Esophagus mucosa (tissue), 1 donor: ENCODE measurements around the gene DCTN4. TPM values are rescaled to one million over a fixed set of nuclear protein-coding genes. Genes with fewer than 3 reads are reported as not detected.
A peak's percentile ranks its signal among the peaks of the same experiment; 100 is the strongest.

Experiments
- ATAC-seq: fragments of 200-7000 bp; cut with Tn5 transposase; one replicate; pipeline ENCODE4 v1.9.1; 2020
- total RNA-seq: library from RNA; stranded (reverse); gene quantifications from one replicate; pipeline ENCODE4 v1.2.4, GENCODE V29; 2023
- donor health status: DM: yes; HTN: yes; CAD: no.

DCTN4 gene
- total RNA-seq, 1 donor from 2014 or later = 49.4 TPM

DNA sequence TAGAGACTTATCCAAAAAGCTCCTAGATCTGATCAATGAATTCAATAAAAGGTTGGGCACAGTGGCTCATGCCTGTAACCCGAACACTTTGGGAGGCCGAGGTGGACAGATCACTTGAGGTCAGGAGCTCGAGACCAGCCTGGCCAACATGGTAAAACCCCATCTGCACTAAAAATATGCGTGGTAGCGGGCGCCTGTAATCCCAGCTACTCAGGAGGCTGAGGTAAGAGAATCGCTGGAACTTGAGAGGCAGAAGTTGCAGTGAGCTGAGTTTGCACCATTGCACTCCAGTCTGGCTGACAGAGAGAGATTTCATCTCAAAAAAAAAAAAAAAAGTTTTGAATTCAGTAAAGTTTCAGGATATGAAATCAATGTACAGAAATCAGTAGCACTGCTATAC is 20.0 kb downstream of the DCTN4 start:
- ATAC-seq = no peak

DNA sequence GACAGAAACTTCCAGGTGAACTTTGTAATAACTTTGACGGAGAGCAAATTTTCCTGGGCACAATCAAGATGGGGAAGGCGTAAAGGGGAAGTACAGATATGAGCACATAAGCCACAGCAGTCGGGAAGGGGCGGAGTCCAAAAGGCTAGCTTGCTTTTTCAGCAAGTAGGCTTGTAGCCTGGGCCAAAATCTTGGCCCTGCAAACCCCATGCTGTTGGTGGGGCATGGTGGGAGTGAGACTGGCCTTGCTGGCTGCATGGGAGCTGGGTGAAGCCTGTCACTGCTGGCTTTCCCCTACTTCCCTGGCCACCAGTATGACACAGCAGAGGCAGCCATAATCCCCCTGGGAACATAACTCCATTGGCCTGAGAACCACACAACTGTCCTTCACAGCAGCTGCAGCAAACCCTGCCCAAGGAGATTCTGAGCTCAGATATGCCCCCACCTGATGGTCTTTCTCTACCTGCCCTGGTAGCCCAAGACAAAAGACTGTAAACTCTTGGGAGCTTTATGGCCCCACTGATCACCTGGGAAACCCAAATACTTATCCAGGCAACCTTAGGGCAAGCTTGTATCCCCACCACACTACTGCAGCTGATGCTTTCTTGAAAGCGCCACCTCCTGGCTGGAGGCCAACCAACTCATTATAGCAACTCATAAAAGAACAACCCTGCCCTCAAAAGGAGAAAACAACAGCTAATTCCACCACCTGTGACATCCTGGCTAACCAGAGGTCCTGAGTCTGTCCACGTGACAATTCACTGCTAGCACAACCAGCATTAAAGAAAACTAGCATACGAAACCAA is 24.0 kb downstream of the DCTN4 start:
- peak; percentile 20 for ATAC-seq

DNA sequence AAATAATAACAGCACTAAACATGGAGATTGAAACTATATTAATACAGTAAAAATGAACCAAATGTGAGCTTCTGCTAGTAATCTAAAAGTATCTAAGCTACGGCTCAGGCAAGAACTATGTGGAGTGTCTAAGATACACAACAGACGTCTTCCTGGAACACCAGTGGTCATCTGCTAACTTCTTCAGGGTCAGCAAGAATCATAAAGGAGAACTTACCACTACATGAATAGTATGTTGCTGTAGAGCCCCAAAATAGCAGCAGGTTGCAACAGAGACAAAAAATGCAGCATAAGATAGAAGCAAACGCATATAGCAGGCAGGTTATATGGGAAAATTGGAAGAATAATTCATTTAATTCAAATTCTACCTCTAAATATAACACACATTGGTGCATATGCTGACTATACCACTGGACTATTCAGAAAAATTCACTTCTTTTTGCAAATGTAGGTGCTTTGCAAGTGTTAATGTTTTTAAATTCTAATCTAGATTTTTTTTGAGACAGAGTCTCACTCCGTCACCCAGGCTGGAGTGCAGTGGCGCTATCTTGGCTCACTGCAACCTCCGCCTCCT is 27.1 kb downstream of the DCTN4 start:
- no peak for ATAC-seq

DNA sequence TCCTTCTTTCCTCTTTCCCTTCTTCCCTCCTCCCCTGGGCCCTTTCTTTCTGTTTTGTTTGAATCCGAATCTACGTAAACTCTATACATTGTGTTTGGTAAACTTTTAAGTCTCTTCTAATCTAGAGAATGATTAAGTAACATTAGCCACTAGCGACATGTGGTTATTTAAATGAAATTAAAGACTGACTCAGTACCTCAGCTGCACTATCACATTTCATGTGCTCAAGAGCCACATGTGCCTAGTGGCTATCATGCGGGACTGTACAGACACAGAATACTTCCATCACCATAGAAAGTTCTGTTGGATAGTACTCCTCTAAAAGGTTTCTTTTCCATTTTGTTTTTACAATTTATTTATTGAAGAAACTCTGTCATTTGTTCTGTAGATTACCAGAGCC is 29.0 kb downstream of the DCTN4 start:
- no peak for ATAC-seq

DNA sequence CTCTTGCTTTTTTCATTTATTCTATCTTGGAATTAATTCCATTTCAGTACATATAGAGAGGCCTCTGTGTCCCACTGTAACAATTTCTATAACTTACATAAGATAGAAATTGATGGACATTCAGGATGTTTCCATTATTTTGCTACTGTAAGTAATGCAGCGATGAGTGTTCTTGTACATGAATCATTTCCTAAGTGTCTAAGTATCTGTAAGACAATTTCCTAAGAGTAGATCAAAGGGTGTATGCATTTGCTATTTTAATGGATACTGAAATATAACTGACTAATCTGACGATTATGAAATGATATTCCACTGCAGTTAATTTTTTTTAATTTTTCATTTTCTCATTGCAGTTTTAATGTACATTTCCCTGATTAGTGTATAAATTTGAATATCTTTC is 35.0 kb downstream of the DCTN4 start:
- ATAC-seq = no peak

DNA sequence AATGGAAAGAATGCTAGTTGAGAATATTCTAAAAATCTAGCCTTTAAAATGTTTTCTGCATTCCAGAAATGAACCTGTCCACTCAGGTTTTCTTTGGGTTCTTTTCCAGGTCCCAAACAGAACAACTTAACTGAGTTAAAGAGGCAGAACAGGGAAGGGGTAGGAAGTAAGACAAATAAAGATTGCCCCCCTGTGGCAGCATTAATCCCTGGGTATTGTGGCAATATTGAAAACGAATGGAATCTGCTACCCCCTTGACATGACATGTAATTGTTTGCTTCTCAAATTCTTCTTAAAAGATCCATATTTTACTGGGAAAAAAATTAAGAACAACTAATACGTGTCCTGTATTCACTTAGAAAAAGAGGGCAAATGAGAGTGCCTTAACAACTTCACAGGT is 48.7 kb downstream of the DCTN4 start:
- ATAC-seq = no peak

DNA sequence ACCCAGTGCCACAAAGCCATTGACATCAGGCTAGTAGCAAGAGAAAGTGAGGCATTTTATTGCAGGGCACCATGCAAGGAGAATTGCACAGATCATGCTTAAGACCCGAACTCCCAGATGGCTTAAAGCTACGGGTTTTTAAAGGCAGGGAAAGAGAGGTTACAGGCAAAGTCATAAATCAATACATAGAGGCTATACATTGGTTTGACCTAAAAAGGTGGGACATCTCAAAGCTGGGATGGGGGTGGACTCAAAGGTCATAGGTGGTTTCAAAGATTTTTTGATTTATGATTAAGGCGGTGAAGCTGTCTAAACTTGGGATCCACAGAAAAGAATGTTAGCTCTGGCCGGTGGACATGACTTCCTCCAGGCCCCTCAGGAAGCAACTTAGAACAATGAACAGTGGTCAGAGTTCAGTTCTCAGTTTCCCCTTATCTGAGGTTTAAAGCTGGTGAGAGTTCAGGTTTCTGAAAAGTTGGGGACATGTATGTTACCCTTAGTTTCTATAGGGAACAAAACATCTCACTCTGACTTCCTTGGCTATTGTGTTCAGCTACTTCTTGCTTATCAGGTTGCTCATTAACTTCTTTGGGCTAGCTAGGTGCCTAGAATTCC is 51.9 kb downstream of the DCTN4 start:
- no peak for ATAC-seq

DNA sequence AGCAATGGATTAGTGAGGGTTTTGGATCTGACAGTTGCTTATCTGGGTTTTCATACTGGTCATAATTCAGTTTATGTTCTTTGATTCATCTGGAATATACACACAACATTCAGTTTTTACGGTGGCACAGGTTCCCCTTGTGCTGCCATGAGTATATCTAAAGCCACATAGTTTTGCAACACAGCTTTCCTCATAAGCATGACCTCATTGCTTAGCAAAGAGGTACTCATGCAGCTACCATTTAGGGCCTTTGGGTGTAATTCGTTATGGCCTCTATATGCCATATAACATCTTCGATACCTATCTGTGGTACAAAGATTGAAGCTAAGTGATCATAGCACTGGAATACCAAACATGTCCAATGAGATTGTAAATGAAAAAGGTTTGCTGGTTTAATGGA is 55.1 kb downstream of the DCTN4 start:
- ATAC-seq = no peak

DNA sequence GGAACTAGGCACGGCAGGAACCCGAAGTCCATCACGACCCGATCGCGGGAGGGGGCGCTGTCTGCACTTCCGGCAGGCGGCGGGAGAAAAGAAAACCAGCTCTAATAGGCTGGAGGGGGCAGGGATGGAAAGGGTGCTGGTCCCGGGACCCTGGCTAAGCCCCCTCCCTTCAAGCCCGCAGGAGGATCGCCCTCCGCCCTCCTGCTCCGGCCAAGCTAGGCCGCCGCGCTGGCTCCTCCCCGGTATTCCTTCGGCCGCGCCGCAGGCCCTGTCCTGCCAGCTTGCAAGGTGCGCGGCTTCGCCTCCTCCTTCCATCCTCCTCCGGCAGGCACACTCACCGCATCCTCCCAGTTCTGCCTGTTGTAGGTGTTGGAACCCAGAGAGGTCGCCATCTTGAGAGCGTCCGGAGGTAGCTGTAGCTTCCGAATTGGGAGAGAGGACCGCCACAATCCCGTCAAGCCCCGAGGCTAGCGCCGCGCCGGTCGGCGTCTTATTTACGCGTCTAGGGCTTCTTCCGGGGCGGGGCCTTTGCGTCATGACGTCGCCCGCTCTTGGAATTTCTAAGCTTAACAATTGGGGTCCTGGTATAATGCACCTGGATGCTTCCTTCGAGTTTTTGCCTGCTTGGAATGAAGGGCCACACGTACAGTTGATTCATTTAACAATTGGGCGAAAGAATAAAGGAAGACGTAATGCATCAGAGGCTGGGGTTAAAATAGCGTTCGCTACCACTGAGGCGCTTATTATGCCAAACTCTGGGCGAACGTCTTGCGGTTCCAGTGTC is 58.0 kb downstream of the DCTN4 start, which contains the start of gene RBM22:
TSS of gene RBM22 (minus strand) at position 469 of the 784 bp plus-strand sequence. CDS start at position 392, 77 bp downstream.
- ATAC-seq = peak; percentile 95

DNA sequence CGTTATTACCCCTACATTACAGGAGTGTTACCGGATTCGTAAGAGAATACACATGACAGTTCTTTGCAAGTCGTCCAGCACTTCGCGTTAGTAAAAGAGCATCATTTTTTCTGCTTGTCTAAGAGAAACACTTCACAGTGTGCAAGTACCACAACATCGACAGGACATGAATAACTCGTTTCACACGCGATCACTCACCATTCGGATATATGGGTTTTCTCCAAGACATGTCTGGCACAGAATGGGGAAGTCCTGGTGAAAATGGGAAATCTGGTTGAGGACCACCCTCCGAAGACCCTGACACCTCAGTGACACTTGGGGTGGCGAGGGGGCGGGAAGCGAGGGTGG is 58.6 kb downstream of the DCTN4 start:
- ATAC-seq = peak; percentile 19

DNA sequence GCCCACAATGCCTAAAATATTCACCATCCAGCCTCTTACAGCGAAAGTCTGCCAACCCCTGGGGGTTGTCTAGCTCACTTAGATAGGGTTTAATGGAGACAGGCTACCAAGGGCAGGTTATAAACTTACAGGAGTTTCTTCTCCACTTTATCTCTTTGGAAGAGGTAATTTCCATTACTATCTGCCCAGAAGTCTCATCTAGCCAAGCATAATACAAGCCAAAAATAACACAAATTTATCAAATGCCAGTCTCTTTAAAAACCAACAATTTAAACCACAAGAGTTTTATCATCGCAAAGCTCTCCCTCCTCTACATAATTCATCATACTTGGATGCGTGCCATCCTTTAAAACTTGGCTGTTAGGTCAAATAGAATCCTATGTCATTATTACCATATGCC is 64.2 kb downstream of the DCTN4 start:
- ATAC-seq = no peak

DNA sequence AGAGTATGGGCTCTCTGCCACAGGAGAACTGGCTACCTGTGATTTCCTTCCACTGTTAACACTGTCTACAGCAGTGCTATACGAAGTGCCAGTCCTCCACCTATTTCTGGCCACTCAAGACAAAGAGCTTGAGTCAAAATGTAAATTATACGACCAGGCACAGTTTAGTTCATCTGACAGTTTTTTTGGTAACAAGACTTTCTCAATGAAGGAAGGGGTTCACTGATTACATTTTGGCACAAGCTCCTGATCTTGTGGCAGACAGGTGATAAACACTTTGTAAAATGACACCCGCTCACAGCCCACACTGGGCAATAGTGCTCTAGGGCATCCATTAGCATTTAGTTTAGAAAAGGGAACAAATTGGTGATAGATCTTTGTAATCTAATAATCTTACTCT is 66.5 kb downstream of the DCTN4 start:
- no peak for ATAC-seq

DNA sequence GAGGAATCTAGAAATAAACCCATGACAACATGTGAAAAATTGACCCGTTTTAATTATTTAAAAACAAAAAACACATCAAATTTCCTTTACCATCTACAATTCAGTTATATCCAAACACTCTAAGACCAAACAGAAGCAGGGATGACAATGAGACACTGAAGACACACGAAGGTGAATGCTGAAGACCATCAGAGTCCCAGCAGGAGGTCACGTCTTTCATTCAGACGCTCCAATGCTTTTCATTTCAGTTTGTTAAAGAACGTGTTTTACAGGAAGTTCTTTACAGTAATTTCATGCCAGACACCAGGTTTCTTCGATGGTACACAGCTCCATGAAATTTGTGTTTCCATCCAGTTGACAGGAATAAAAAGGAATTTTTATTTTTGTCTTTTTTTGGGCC is 68.1 kb downstream of the DCTN4 start:
- ATAC-seq = no peak

DNA sequence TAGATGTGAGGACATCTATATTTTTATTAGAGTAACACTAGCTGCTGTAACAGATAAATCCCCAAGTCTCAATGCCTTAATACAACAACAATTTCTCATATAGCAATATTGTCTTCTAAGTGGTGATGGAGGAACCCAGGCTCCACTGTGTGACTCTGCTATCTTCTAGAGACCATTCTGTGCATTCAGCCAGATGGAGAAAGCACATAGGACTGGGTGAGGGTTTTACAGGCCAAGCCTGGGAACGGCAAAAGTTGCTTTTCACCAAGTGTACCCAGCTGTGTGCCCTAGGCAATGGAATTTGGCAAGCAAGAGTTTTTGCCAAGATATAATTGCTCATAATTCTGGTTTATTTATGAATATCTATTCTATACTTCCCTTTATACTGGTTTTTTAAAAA is 69.7 kb downstream of the DCTN4 start:
- no peak for ATAC-seq

DNA sequence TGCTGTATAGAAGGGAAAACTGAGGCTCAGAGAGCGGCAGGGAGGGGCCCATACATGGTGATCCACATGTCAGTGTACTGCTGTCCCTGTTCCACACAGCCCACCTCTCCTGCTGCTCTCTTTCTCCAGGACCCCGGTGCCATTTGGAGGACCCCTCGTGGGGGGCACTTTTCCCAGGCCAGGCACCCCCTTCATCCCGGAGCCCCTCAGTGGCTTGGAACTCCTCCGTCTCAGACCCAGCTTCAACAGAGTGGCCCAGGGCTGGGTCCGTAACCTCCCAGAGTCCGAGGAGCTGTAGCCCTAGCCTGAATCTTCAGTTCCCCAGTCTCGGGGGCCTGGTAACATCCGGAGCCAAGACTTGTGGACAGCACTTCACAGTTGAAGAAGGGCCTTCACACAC is 82.2 kb downstream of the DCTN4 start:
- ATAC-seq = no peak

DNA sequence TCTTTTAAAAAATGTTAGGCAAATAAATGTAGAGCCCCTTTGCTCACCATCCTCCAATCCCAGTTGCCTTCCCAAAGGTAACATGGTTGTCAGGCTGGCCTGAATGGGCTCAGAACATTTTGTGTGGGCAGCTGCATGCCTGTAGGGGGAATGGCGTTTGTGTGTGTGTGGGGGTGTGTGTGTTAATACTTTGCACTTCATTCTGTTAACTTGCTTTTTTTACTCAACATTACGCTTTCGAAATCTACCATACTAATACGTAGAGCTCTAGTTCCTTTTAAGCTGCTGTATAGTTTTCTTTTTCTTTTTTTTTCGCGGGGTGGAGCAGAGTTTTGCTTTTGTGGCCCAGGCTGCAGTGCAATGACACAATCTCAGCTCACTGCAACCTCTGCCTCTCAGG is 83.7 kb downstream of the DCTN4 start:
- ATAC-seq = no peak

DNA sequence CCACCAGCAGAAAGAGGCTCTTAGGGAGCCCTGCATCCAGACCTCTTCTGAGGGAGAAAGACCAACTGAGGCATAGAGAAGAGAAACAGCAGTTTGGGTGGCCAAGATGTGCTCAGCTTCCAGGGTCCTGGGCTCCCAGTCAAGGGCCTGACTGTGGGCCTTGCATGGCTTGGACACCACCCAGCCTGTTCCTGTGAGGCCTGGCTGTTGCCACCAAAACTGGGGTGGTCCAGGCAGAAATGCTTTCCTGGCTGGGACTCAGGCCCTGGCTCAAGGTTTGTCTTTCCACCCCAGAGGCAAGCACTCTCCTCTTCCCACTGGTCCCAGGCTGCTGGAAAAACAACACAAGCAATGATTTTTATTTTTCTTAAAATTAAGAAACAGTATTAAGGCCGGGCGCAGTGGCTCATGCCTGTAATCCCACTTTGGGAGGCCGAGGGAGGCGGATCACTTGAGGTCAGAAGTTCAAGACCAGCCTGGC is 84.4 kb downstream of the DCTN4 start:
- no peak for ATAC-seq

DNA sequence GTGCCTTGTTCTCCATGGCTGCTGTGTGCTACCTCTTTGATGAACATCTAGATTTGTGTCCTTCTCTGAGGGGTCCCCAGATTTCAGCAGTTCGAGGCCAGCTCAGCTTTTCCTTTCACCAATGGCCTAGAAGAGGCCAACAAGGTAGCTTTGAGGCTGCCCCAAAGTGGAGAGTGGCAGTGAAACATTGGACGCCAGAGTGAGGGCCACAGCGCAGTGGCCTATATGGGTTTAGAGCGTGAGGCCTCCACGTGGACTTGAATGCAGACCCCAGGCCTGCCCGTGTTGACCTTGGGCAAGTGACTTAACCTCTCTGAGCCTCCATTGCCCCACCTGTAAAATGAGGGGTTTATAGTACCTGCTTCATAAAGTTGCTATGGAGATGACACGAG is 85.9 kb downstream of the DCTN4 start:
- no peak for ATAC-seq

DNA sequence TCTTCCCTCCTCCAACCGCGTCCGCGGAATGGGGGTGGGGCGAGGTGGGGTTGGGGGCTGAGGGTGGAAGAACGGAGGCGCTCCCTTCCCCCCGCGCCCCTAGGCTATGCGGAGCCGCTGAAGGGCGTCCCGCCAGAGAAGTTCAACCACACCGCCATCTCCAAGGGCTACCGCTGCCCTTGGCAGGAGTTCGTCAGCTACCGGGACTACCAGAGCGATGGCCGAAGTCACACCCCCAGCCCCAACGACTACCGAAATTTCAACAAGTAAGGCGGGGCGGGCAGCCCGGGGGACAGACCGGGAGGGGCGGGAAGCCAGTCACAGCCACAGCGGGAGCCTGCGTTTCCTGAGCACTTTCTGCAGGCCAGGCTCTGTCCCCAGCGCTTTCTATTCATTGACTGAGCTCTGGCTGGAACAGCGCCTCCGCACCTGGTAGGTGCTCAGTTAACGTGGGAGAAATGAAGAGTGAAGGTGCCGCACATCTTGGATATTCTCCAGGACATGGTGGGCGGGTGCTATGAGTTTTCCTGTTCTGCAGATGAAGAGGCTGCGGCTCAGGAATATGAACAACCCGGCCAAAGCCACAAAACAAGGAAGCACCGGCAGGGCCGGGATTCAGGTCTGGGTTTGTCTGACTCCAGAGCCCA is 86.5 kb downstream of the DCTN4 start:
- ATAC-seq = peak; percentile 70

DNA sequence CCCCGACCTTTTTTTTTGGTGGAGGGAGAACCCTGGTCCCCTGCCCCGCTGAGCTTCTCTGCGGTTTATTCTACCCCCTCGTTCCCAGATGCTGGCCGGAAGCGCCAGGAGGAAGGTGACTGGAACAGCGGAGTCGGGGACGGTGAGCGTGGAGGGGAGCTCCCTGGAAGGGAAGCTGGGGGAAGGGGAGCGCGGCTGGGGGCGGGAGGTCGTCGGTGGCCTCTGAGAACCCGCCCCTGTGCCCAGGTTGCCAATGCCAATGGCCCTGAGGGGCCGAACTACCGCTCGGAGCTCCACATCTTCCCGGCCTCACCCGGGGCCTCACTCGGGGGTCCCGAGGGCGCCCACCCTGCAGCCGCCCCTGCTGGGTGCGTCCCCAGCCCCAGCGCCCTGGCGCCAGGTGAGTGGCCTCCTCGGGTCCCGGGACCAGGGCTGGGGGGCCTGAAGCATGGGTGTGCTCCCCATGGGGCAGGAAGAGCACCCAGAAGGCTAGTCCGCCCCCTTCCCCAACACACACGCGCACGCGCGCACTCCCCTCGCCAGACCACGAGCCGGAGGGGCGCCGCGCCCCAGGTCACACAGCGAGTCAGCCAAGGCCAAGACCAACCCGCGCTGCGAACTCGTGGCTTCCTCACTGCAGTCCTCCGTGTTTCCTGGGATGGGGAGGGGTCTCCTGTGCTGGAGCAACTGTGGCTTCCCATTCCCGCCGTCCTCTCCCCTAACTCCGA is 87.1 kb downstream of the DCTN4 start:
- no peak for ATAC-seq

DNA sequence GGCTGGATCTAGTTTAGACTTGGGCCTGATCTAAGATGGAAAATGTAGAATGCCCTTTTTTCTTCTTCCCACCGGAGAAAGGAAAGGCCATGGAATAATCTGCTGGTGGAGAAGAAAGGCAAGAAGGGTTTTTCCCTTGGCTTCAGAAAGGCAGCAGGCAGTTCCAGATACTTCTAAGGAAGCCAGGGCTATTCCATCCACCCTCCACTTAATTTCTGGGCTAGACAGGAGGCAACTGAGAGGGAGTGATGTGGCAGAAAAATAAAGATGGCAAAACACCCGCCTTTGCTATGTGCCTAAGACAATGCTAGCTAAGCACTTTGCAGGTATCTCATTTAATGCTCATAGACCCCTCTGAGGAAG is 87.9 kb downstream of the DCTN4 start:
- no peak for ATAC-seq
